NOMO-1 treated with dmso at 0.1 percent for 144 hours (cell line): ENCODE data around the gene MS4A14.
"Not testable (repeated sequence)": the region's sequence is repeated elsewhere in the genome, so short reads cannot be mapped to it uniquely, and the experiment has no call there.

Experiments used
- DNase-seq: peaks from one replicate; lab custom pipeline; 2025; ENCODE audit not compliant: unreplicated experiment; lab: John Stamatoyannopoulos, UW

The MS4A14 gene

GRCh38 chr11:60389279-60389910 lies 6.9 kb upstream of the MS4A14 start:
- DNase-seq: peak; percentile 97

- DNase-seq: peak; percentile 8
Measured at GRCh38 chr11:60390419-60390818, 5.8 kb upstream of the MS4A14 start.

- no peak for DNase-seq
Measured at GRCh38 chr11:60392361-60392760, 3.9 kb upstream of the MS4A14 start.

- DNase-seq: no peak
Measured at GRCh38 chr11:60393016-60393415, 3.2 kb upstream of the MS4A14 start.

GRCh38 chr11:60394666-60395380 lies 1.4 kb upstream of the MS4A14 start:
- no peak for DNase-seq

GRCh38 chr11:60396799-60397198 lies 540 bp downstream of the MS4A14 start:
- peak; percentile 87 for DNase-seq

GRCh38 chr11:60420015-60420414 lies 23.8 kb downstream of the MS4A14 start:
- no peak for DNase-seq

- DNase-seq: no peak
Measured at GRCh38 chr11:60422609-60423008, 26.4 kb downstream of the MS4A14 start.

GRCh38 chr11:60428517-60428916 lies 32.3 kb downstream of the MS4A14 start:
- DNase-seq: peak; percentile 48

- DNase-seq: no peak
Measured at GRCh38 chr11:60429272-60429671, 33.0 kb downstream of the MS4A14 start, which contains the start of gene MS4A5. TSS of gene MS4A5 (plus strand) at chr11:60429572. CDS start at chr11:60429675, 103 bp downstream.

- no peak for DNase-seq
Measured at GRCh38 chr11:60431251-60431650, 35.0 kb downstream of the MS4A14 start.

- DNase-seq: no peak
Measured at GRCh38 chr11:60433401-60433800, 37.1 kb downstream of the MS4A14 start.

GRCh38 chr11:60447070-60447469 lies 50.8 kb downstream of the MS4A14 start:
- DNase-seq: no peak

- DNase-seq: no peak
Measured at GRCh38 chr11:60447846-60448245, 51.6 kb downstream of the MS4A14 start.

GRCh38 chr11:60451185-60451584 lies 54.9 kb downstream of the MS4A14 start:
- DNase-seq: not testable (repeated sequence)

GRCh38 chr11:60454212-60454611 lies 58.0 kb downstream of the MS4A14 start:
- DNase-seq: no peak

- no peak for DNase-seq
Measured at GRCh38 chr11:60455531-60456042, 59.3 kb downstream of the MS4A14 start, which contains the start of gene MS4A1. TSS of gene MS4A1 (plus strand) at chr11:60455847. CDS start at chr11:60462375, 6,528 bp downstream.

GRCh38 chr11:60457576-60457975 lies 61.3 kb downstream of the MS4A14 start:
- no peak for DNase-seq

GRCh38 chr11:60459345-60459744 lies 63.1 kb downstream of the MS4A14 start:
- DNase-seq: no peak
